Activated CD4-positive, alpha-beta T cell treated with anti-CD3 and anti-CD28 coated beads, Interleukin-2, amount 50 U/mL, for 1 hour (primary cell): ENCODE data around the gene RANBP1.

Experiments
- DNase-seq: peaks from one replicate; pipeline ENCODE4 v3.0.0-alpha.2; 2020

Gene RANBP1

GRCh38 chr22:20109411-20110358 is 6.2 kb upstream of the RANBP1 start:
- no peak for DNase-seq

- no peak for DNase-seq
Observed at GRCh38 chr22:20110359-20110985, 5.4 kb upstream of the RANBP1 start.

GRCh38 chr22:20111045-20111688 is 4.7 kb upstream of the RANBP1 start:
- DNase-seq: no peak

GRCh38 chr22:20111689-20112622 is 3.9 kb upstream of the RANBP1 start:
- DNase-seq: no peak

- DNase-seq: no peak
Observed at GRCh38 chr22:20112623-20113511, 3.0 kb upstream of the RANBP1 start.

GRCh38 chr22:20113551-20114310 is 2.2 kb upstream of the RANBP1 start:
- no peak for DNase-seq

GRCh38 chr22:20114506-20115475 is 1.1 kb upstream of the RANBP1 start:
- no peak for DNase-seq

GRCh38 chr22:20116376-20116950 is 559 bp downstream of the RANBP1 start:
- no peak for DNase-seq

- DNase-seq: peak; percentile 96
Observed at GRCh38 chr22:20116951-20117632, 1.2 kb downstream of the RANBP1 start, which contains the start of gene TRMT2A. Gene TRMT2A (minus strand): TSS chr22:20117226. CDS start chr22:20116906, 320 bp downstream.

GRCh38 chr22:20117633-20118299 is 1.9 kb downstream of the RANBP1 start:
- peak; percentile 56 for DNase-seq

GRCh38 chr22:20118300-20119020 is 2.6 kb downstream of the RANBP1 start:
- no peak for DNase-seq

- DNase-seq: no peak
Observed at GRCh38 chr22:20121856-20122415, 6.0 kb downstream of the RANBP1 start.

- DNase-seq: no peak
Observed at GRCh38 chr22:20123366-20124082, 7.6 kb downstream of the RANBP1 start.

- DNase-seq: no peak
Observed at GRCh38 chr22:20124083-20124787, 8.3 kb downstream of the RANBP1 start.
